NCI-H2107 treated with DMSO at 0.1 percent for 48 hours (cell line): ENCODE measurements around the gene PRRT1B.
"Not testable (repeated sequence)": the region's sequence is repeated elsewhere in the genome, so short reads cannot be mapped to it uniquely, and the experiment has no call there.

ENCODE experiments used
- DNase-seq: peaks from one replicate; lab custom pipeline; 2025; ENCODE audit not compliant: unreplicated experiment; lab: John Stamatoyannopoulos, UW

Gene PRRT1B

DNA sequence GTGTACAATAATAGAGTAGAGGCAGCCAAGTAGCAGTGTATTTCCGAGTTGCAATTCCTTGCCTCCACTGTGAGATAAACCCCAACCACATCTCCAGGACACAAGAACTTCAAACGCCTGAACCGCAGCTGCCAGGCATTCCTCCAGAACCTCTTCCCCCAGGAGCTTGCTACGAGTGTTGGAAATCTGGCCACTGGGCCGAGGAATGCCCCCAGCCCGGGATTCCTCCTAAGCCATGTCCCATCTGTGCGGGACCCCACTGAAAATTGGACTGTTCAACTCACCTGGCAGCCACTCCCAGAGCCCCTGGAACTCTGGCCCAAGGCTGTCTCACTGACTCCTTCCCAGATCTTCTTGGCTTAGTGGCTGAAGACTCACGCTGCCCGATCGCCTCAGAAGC lies 3.9 kb downstream of the PRRT1B start:
- DNase-seq, result not testable (repeated sequence)

DNA sequence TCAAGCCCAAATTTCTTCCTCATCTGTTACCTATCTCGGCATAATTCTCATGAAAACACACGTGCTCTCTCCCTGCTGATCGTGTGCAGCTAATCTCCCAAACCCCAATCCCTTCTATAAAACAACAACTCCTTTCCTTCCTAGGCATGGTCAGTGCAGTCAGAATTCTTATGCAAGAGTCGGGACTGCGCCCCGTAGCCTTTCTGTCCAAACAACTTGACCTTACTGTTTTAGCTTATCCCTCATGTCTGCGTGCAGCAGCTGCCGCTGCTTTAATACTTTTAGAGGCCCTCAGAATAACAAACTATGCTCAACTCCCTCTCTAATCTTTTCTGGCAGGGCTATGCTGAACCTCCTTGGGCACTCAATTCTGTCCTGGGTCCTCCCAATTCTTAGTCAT lies 5.1 kb downstream of the PRRT1B start:
- not testable (repeated sequence) for DNase-seq

DNA sequence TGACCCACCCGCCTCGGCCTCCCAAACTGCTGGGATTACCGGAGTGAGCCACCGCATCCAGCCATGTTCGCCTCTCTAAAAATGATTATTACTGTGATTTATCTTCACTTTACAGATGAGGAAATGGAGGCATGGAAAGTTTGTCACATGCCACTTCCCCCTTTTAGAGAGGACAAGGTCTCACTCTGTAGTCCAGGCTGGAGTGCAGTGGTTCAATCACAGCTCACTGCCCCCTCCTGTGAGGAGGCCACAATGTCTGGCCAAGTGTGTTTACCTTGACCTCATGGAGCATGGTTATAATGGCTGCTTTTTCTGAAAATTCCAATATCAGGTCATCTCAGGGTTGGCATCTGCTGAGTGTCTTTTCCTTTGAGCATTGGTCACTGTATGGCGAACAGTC lies 6.7 kb downstream of the PRRT1B start:
- no peak for DNase-seq

DNA sequence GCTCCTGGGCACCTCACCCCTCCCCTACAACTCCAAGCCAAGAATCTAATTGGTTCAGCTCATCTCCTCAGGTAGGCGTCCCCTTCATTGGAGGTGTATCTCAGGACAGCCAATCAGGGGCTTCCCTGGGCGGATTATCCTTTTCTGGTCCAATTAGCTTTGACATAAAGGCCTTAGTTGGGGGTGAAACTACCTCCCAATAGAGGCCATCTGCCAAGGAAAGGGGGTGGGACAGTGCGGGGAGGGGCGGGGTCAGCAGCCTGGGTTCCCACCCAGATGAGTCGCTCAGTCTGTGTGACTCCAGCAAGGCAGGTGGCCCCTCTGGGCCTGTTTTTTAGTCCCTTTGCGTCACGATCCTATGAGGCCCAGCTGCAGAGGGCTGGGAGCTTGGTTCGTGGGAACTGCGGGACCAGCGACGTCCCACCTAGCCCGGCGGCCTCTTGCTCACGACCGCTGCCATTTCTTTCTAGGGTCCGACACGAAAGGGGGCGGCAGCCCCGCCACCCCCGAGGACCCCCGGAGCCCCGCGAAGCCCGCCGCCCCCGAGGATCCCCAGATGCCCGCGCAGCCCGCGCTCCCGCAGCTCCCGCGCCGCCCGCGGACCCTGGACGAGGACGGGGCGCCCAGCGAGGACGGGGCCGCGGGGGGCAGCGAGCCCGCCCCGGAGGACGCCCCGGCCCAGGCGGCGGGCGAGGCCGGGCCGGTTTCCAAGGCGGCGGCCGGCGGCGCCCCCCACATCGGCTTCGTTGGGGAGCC lies 8.9 kb downstream of the PRRT1B start:
- no peak for DNase-seq

DNA sequence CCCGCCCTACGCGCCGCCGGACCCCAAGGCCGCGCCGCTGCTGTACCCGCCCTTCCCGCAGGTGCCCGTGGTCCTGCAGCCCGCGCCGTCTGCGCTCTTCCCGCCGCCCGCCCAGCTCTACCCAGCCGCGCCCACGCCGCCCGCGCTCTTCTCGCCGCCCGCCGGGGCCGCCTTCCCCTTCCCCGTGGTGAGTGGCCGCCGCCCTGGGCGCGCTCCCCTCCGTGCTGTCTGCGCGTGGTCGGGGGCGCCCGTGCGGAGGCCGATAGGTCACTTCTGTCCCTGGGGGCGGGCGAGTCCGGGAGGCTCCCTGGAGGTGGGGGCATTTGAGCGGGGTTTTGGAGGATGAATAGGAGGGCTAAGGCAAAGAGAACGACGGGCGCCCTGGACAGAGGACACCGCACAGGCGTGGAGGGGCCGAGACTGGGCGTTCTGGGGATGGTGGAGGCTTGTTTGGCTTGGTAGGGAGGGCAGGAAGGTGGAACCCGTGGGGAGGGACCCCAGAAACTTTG lies 9.6 kb downstream of the PRRT1B start:
- no peak for DNase-seq

DNA sequence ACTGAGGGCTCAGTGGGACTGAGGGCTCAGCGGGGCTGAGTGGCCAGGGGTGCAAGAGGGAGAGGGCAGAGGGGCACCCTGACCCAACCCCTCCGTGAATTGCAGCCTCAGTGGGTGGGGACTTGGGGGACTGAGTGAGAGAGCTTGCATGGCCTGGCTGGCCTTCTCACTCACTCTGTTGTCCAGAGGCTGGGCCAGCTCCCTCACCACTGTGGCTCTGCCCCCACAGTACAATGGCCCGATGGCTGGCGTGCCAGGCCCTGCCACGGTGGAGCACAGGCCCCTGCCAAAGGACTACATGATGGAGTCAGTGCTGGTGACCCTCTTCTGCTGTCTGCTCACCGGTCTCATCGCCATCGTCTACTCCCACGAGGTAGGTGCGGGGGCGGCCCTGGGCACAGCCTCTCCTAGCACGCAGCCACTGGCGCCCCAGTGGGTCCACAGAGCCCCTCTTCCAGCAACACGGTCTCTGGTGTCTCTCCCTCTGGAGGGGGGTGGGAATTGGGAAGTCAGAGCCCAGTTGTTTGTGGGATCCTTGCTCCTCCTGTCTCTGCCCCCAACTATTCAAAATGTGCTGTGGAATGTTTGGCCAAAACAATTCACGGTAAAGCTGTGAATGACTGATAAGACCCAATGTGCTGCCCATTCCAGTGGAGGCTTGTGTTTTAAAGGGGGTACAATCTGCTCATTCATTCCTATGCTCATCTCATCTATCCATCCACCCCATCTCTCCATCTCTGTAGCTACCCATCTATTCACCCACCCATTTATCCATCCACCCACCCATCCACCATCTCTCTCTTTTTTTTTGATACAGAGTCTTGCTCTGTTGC lies 10.7 kb downstream of the PRRT1B start:
- no peak for DNase-seq

DNA sequence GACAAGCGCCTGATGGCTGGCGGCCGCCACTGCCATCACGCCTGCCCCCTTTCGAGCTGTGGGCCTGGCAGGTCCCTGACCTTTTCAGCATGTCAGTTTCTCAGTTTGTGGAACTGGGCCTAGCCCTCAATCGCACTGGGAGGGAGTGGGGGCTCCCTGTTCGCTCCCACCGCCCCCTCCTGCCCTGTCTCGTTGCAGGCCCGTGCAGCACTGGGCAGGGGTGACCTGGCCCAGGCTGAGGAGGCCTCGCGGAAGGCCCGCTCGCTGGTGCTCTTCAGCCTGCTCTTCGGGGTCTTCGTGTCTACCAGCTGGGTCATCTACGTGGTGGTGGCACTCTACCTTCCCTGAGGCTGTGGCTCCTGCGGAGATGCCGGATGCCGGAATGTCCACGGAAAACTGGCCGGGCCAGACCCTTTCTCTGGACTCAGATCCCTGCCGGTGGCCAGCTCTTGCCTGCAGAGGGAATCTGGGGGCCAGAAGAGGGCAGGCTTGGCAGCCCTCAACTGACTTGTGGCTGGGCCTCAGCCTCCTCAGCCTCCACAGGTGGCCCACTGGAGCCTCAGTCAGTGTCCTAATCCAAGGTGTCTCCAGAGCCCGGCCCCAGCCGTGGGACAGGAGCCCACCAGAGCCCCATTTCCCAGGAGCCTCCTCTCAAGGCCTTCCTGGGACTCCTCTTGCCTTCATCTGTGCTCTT lies 12.7 kb downstream of the PRRT1B start:
- DNase-seq, result no peak

DNA sequence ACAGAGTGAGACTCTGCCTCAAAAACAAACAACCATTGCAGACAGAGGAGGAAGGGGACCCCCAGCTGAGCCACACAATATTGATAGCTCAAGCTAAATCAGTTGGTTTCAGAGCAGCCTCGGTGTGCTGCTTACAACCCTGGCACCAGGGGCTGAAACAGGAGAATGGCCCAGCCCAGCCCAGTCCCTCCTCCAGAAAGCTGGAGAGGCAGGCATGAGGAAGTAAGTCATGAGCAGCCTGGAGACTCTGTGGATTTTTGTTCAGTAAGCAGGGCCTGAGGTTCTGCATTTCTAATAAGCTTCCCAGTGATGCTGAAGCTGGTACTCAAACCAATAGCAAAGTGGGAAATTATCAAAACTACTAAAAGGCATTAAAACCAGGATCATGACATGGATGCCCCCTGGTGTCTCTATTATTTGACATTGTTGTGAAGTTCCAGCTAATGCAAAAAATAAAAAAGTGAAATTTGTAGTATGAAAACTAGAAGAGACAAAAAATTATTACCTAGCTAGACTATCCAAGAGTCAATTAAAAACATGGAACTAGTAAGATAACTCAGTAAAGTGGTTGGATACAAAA lies 14.2 kb downstream of the PRRT1B start:
- DNase-seq, result no peak

DNA sequence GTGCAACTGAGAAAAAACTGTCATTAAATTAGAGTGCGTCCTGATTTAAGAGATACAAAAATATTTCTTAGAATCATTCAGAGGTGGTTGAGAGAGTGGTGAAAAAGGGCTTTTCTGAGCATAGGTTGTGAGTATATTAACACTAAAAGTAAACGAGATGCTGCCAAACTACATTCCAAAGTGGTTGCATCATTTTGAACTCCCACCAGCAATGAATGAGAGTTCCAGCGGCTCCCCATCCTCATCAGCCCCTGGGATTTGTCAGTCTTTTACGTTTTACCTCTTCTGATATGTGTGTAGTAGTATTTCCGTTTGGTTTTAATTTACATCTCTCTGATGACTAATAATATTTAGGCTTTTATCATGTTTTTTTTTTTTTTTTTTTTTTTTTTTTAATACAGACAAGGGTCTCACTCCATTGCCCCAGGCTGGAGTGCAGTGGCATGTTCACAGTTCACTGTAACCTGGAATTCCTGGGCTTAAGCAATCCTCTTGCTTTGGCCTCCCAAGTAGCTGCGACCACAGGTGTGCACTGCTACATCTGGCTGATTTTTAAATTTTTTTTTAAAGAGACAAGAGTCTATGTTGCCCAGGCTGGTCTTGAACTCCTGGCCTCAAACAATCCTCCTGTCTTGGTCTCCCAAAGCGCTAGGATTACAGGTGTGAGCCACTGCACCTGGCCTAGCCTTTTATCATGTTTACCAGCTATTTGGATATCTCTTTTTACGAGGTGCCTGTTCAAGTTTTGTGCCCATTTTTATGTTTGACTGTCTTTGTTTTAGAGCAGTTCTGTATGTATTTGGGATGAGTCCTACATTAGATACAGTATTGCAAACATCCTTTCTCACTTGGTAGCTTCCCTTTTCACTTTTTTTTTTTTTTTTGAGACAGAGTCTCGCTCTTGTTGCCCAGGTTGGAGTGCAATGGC lies 17.0 kb downstream of the PRRT1B start:
- no peak for DNase-seq

DNA sequence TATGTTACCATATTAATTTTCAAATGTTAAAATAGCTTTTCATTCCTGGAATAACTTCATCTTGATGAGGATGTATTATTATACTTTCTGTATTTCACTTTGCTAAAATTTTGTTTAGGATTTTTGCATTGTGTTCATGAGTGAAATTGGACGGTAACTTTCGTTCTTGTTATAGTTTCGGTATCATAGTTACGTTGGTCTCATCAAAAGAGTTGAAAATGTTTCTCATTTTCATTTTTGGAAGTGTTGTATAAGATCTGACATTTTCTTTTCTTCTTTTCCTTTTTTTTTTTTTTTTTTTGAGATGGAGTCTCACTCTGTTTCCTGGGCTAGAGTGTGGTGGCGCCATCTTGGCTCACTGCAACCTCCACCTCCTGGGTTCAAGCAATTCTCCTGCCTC lies 20.0 kb downstream of the PRRT1B start:
- no peak for DNase-seq

DNA sequence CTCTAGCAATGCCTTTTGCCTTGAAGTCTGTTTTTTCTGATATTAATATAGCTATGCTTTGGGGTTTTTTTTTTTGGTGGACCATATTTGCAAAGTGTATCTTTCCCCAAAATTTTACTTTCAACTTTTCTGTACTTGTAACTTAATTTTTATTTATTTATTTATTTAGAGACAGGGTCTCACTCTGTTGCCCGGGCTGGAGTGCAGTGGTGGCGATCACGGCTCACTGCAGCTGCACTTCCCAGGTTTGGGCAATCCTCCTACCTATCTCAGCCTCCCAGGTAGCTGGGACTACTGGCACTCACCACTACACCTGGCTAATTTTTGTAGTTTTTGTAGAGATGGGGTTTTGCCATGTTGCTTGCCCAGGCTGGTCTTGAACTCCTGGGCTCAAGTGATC lies 20.8 kb downstream of the PRRT1B start:
- DNase-seq, result no peak

DNA sequence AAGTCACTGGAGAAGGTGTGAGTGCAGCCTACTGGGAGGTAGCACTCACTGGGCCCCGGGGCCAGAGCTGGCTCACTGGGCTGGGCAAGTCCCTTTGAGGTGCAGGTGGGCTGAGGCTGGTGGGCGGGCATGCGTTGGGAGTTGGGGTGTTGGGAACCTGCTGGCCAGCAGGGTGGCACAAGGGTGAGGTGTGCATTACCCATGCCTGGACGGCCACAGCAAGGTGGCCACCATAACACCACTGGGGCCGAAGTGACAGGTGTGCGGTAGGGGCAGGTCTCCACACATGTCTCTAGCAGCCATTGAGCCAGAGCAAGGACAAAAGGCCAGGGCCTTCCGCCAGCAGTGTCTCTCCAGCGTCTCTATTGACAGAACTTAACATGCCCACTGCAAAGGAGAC lies 22.6 kb downstream of the PRRT1B start:
- no peak for DNase-seq

DNA sequence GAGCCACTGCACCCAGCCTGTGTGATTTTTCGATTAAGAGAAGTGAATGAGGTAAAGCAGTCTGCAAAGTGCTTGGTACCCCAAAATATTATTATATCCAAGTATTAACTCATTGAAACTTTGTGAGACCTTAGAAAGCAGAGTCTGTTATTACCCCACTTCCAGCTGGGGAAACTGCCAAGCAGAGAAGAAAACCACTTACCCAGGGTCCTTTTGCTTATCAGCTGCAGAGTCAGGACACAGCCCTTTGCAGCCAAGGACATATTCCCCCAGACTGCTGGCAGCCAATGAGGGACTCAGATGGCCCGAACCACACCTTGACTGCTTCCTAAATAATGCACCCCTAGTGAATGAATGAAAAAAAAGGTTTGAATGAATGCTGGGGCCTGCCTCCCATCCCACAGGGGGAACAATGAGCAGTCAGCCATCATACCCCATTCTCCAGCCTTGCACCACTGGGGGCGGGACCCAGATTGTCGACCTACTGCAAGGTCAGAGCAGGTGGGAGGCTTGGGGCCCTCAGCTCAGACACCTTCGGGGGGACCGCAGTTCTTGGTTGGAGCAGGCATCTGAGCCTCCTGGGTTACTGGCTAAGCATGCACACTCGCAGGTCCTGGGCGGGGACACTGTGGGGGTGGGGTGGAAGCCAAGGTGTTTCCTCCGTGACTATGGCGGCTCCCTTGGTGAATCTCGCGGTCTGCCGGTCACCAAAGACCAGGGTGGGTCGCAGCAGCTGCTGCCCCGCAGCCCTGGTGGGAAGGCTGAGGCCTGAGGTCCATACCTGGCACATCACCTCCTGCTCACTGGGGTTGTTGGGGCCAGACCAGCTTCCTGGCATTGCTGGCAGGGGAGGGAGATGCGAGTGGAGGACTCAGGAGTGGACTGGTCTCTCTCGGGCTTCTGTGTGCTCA lies 29.7 kb downstream of the PRRT1B start:
- no peak for DNase-seq

DNA sequence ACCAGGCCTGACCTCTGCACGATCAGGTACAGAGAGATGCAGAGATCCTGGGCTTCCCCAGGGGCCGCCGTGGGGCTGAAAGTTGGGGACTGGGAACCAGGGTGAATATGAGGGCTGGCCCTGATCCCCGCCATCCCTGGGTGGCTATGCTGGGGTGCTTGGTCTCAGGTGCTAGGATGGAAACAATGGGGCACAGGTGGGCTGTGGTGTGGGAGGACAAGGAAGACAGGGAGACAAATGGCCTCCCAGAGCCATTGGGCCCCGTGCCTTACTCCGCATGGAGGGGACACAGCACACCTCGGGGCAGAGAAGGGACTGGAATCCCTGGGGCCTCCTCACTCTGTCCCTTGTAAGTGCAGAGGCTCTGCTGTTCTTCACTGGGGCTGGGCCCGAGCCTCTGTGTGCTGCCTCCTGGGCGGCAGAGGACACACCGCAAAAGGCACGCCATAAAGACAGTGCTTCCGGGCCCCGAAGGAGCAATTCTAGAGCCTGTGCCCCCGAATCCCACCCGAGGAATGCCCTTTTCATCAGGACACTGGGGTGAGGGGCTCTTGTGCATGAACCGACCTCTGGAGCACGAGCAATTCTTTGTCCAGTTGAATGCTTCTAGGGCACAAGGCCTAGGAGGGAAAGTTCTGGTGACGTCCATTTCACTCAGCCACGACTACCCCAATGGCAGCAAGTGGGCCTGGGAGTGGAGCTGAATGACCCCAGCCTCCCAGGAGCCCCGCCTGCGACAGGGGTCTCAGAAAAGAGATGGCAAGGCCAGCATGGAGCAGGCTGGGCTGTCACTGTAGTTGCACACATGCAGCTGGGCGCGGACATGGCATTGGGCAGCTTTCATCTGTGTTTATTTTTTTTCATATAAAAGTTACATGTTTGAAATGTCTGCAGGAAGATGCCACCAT lies 30.9 kb downstream of the PRRT1B start:
- DNase-seq, result no peak

DNA sequence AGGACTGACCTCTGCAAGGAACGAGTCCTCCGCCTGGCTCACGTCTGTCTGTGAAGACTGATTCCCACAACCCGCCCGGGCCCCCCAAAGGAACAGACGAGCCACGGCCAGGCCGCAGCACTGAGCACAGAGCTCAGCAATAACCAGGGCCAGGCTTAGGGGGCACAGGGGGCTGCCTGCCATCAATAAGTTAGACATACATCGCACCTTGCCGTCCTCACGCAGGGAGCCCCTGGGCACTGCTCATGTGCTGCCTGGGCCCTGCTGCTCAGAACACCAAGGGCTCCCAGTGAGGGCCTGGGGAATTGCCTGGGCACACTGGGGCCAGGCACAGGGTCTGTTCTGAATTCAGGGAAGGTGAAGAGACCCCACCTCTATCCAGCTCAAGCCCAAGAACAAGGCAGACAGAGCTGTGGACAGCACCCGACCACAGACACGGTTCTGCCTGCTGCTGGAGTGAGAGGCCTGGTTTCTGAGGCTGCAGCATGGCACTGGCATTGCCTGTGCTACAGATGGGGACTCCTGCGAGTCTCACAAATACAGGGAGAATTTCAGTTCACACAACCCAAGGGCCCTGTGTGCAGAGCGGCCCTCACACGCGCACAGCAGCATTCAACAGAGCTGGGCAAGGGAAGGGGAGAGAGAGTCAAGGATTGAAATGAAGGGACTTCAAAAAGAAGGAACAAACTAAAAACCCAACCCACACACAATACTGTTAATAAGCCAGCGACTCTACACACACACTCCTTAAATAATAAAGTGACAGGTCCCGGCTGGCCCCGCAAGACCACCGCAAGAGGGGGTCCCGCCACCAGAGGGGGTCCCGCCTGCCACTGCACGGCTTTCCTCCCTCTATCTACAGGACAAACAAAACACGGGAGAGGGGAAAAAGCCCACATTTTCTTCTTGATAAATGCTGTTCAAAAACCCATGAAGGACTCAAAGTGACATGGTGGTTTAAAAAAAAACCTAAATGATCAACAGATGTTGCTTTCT lies 32.0 kb downstream of the PRRT1B start:
- DNase-seq, result no peak

DNA sequence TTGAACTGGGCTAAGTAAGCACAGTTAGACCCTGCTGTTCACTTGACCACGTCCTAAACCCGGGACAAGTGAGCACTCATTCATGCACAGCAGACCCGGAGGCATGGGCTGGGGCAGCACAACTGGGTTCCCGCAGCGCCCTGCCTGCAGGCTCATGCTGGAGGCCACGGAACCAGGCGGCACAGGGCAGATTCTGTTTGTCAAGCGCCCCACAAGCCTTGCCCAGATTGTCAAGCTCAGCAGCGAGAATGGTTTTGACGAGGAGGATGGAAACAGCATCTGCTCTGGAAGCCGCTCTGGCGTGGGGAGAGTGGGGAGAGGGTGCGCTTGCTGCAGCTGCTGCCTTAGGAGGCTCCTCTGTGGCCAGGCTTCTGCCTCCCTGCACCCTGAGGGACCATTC lies 32.7 kb downstream of the PRRT1B start:
- no peak for DNase-seq
